ENCODE measurements around the gene UCKL1.
A peak's percentile ranks its signal among the peaks of the same experiment; 100 is the strongest.

UCKL1 gene

DNA sequence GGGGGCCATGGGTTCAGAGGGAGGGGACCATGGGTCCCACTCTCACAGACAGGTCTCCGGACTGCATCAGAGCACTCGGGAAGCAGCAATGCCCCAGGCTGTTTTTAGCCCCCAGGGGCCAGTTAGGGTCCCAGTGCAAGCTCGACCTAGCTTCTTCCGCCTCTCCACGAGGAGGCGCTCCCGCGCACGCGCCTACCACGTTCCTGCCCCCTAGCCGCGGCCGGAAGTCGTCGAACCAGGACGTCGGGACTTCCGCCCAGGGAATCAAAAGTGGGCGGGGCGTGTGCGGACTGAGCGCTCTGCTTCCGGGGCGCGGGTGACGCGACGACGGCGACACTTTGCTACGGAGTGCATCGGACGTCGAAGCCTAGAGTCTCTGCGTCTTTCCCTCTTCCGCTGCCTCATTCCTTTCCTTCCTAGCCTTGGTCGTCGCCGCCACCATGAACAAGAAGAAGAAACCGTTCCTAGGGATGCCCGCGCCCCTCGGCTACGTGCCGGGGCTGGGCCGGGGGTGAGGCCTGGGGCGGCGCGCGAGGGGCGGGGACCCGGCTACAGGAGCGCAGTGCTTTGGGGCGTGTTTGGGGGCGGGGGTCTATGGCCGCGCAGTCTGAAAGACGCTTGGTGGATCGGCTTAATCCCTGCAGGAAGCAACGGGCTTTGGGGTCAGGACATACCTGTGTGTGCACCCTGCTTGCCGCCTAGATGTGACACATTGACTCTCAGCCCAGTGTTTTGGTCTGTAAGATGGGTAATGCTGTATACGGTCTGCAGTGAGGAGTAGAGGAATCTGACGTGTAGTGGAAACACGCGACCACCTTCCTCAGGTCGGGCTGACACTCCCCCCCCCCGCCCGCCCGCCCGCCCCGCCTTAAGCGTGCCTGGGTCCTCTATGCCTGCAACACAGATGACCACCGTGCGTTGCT is 24.9 kb upstream of the UCKL1 start, which contains the start of gene PRPF6:
Gene PRPF6, plus strand, starts transcription at position 327 of the 923 bp plus-strand sequence. Its CDS starts 114 bp downstream, at position 441.
- H3K4me3 ChIP-seq (ENCODE audit: low read depth, low read length), result peak within 1 kb of the TSS; percentile 86
- TF ChIP-seq, protein P1, sequence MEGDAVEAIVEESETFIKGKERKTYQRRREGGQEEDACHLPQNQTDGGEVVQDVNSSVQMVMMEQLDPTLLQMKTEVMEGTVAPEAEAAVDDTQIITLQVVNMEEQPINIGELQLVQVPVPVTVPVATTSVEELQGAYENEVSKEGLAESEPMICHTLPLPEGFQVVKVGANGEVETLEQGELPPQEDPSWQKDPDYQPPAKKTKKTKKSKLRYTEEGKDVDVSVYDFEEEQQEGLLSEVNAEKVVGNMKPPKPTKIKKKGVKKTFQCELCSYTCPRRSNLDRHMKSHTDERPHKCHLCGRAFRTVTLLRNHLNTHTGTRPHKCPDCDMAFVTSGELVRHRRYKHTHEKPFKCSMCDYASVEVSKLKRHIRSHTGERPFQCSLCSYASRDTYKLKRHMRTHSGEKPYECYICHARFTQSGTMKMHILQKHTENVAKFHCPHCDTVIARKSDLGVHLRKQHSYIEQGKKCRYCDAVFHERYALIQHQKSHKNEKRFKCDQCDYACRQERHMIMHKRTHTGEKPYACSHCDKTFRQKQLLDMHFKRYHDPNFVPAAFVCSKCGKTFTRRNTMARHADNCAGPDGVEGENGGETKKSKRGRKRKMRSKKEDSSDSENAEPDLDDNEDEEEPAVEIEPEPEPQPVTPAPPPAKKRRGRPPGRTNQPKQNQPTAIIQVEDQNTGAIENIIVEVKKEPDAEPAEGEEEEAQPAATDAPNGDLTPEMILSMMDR (IDR thresholded peaks at IDR 0.05; ENCODE audit: low read depth, low read length), result peak; percentile 81

DNA sequence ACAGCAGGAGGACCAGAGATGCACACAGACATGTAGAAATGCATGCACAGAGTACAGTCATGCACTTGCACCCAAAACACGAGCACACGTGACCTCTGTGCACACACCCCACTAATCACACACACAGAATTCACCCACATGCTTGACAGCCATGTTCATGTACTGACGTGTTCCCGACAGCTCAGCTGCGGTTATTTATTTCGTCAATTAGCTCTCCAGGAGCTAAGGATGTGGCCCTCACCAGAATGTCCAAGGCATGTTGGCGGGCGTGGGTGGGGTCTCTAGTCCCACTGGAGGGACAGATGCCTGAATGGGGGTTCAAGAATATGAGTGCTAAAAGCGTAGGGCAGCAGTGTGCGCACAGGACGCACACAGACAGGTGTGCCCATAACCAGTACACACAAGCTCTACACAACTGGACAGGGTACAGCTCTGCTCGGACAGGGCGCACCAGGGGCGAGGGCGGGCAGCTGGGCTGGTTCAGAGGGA is 24.1 kb upstream of the UCKL1 start:
- H3K4me3 ChIP-seq (ENCODE audit: low read depth, low read length), result peak overlapping the region; percentile 86
- TF ChIP-seq, protein P1 (IDR thresholded peaks at IDR 0.05; ENCODE audit: low read depth, low read length), result no peak

DNA sequence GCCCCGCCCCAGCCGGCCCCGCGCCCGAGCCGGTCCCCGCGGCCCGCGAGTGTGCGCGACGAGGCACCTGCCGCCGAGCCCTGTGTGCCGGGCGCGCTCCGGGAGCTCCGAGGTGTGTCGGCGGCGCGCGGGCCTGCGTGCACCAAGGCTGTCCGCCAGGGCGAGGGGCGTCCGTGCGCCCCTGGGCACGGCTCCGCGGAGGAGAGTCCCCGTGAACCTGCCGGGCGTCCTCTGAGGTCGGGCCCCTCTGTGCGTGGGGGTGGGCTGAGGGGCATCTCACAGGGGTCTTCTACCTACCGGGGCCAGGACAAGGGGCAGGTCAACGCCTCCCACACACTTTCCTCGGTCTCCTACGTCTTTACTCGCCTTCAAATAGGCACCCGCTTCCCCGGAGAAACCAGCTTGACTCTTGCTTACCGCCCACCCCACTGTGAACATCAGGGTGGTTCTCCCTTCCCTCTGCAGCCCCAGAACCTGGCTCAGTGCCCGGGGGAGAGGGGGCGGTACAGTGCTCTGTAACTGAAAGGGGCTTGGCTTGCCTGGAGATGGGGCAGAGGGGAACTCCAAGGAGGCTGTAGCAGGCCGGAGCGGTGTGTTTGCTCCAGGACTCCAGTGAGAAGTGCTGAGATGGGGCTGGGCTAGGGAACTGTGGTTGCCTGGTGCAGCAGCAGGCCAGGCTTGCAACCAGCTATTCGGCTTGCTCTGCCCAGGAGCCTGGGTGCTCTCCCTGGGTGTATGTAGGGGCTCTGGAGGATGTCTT is 23.5 kb upstream of the UCKL1 start, which contains the start of gene SAMD10:
Gene SAMD10, minus strand, starts transcription at position 86 of the 760 bp plus-strand sequence. CDS start 175 bp downstream, outside the sequence.
- H3K4me3 ChIP-seq (ENCODE audit: low read depth, low read length), result peak within 1 kb of the TSS; percentile 86
- TF ChIP-seq, protein P1 (IDR thresholded peaks at IDR 0.05; ENCODE audit: low read depth, low read length), result no peak

DNA sequence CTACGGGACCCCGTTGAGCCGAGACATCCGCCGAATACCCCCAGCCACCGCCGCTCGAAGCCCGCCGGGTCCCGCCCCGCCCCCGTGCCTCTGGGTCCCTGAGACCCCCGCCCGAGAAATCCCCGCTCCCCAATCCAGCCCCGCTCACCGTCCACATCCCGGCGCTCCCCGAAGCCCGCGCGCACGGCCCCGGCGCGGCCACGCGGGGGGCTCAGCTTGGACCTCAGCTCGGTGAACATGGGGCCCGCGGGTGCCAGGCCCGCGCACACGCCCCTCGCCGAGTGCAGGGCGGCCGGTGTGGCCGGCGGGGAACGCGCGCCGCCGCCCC is 23.0 kb upstream of the UCKL1 start:
- TF ChIP-seq, protein P1 (IDR thresholded peaks at IDR 0.05; ENCODE audit: low read depth, low read length), result no peak
- peak overlapping the region; percentile 54 for H3K4me3 ChIP-seq (ENCODE audit: low read depth, low read length)

DNA sequence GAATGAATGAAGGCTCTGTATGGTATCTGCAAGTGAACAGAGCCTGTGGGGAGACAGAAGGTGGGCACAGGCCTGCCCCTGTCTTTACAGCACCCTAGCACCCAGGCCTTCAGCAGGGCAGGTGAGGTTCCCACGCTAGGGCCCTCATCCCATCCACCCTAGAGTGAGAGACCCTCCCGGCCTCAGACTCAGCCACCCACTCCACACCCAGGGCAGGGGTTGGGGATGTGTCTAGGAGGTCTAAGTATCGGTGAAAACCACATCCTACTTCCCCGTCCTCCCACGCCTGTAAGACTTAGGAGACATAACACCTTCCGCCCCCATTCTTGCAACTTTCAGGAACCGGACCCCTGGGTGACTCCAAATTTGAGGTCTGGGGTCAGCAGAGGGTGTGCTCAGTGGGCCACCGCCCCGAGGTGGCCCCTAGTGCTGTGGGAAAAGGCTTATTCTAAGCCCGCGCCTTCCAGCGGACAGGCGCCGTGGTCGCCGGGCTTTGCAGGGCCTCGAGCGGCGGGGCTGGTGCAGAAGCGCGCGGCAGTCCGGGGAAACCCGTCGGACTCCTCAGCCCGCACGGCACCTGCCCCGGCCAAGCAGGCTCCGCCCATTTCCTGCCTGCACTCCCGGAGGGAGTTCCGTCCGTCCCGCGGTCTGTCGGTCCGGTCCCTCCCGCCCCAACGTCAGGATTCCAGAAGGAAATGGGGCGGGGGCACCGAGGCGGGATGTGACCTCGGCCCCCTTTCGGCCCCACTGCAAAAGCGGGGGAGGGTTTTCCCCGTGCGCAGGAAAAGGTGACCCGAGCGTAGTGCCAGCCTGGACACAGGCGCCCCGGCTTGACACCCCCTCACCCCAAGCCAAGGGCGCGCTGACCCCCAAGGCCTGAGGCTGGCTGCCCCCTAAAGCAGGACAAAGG is 22.4 kb upstream of the UCKL1 start:
- TF ChIP-seq, protein P1 (IDR thresholded peaks at IDR 0.05; ENCODE audit: low read depth, low read length), result no peak
- H3K4me3 ChIP-seq (ENCODE audit: low read depth, low read length), result peak overlapping the region; percentile 54

DNA sequence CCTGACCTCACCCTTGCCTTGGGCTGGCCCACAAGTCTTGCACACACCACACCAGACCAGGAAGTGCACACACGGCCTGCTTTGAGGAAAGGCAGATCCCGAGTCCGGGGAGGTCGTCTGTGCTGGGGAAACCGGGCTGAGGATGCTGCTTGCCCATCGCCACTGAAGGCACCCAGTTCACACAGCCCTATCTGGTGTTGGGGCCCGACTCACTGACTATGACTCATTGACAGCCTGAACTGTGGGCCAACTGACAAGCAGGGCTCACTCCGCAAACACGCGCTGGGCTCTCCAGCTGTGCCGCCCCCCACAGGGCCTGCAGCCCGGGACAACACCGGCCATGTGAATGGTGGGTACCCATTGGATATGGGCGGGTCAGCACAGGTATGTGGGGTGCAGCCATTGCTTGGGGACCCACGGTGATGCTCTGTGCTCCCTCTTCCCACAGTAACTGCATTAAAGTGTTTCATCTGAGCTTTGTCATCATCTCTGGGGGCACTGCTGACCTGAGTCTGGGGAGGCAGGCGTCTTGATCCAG is 21.6 kb upstream of the UCKL1 start:
- H3K4me3 ChIP-seq (ENCODE audit: low read depth, low read length), result no peak overlapping the region
- TF ChIP-seq, protein P1 (IDR thresholded peaks at IDR 0.05; ENCODE audit: low read depth, low read length), result no peak
